Fibroblast of villous mesenchyme (primary cell): ENCODE measurements around the gene TEX38. TPM values are rescaled to one million over a fixed set of nuclear protein-coding genes. Genes with fewer than 3 reads are reported as not detected.

Source experiments
- DNase-seq: peaks from one replicate; pipeline ENCODE4 v3.0.0-alpha.2; 2010; ENCODE audit warnings: low read depth
- H3K4me3 ChIP-seq: 2 replicates; pipeline ENCODE4 v1.5.1; 2011; ENCODE audit warnings: low read depth, mild to moderate bottlenecking, low read length
- total RNA-seq: library from RNA; depleted of rRNA; stranded (reverse); fragments of >200 nt; gene quantifications from 2 replicates; pipeline ENCODE4 v1.2.3, GENCODE V29; 2012
- TF ChIP-seq, protein P1 (sequence below): IDR thresholded peaks from 2 replicates; pipeline ENCODE4 v1.5.1; 2012; ENCODE audit warnings: low read depth, mild to moderate bottlenecking, low read length; ENCODE audit not compliant: insufficient read depth

TEX38 gene
- under 0.01 TPM in 1 of 2 replicates, not detected in the other for total RNA-seq

GRCh38 chr1:46671554-46671953, at the start of gene TEX38:
TSS of gene TEX38 (plus strand) at chr1:46671854. CDS start at chr1:46671935, 81 bp downstream.
- TF ChIP-seq, protein P1, sequence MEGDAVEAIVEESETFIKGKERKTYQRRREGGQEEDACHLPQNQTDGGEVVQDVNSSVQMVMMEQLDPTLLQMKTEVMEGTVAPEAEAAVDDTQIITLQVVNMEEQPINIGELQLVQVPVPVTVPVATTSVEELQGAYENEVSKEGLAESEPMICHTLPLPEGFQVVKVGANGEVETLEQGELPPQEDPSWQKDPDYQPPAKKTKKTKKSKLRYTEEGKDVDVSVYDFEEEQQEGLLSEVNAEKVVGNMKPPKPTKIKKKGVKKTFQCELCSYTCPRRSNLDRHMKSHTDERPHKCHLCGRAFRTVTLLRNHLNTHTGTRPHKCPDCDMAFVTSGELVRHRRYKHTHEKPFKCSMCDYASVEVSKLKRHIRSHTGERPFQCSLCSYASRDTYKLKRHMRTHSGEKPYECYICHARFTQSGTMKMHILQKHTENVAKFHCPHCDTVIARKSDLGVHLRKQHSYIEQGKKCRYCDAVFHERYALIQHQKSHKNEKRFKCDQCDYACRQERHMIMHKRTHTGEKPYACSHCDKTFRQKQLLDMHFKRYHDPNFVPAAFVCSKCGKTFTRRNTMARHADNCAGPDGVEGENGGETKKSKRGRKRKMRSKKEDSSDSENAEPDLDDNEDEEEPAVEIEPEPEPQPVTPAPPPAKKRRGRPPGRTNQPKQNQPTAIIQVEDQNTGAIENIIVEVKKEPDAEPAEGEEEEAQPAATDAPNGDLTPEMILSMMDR, result no peak
- no peak within 1 kb of the TSS for H3K4me3 ChIP-seq
- no peak for DNase-seq

- no peak overlapping the region for H3K4me3 ChIP-seq
- TF ChIP-seq, protein P1, result no peak
- DNase-seq, result peak; percentile 53
Measured at GRCh38 chr1:46621930-46622329, 49.7 kb upstream of the TEX38 start.

- peak; percentile 59 for DNase-seq
- H3K4me3 ChIP-seq, result no peak overlapping the region
- TF ChIP-seq, protein P1, result peak; percentile 61
Measured at GRCh38 chr1:46622344-46622743, 49.3 kb upstream of the TEX38 start.

DNA sequence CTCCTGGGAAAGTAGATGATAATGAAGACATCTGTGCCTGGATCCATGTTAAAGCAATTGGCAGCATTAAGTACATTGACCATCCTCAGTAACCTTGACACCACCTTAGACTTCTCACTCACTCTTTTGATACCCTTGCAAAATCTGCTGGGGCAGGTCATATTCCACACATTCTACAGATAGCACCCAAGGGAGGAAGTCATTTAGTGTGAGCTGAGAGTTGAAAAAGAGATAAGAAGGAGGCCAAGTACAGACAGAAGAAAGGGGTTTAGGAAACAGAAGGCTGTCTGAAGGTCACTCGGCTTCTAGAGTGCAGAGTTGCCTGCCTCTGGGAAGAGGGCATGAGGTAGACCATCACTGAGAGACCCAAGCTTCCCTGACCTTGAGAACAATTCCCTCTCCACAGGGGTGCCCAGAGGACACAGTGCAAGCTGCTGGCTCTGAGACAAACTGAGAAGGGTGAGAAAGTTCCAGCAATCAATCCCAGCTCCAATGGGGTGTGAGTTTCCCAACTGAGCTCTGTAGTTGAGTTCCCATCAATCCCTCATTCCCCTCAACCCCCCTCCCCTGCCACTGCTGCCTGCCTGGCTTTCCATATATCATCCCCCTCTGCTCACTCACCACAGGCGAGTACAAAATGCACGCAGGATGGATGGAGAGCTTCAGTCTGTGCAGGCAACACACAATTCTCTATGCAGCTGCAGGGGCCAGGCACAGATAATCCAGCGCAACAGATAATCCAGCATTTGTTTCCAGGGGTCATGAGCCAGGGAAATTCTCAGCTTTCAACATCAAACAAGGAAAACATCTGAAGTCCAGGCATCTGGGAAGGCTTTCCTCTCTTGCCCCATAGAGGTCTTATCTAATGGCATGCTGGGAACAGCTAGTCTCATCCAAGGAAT, 47.7 kb upstream of the TEX38 start:
- no peak overlapping the region for H3K4me3 ChIP-seq
- TF ChIP-seq, protein P1, result no peak
- DNase-seq, result peak; percentile 92

- H3K4me3 ChIP-seq, result no peak overlapping the region
- TF ChIP-seq, protein P1, result no peak
- no peak for DNase-seq
Measured at GRCh38 chr1:46630719-46631118, 40.9 kb upstream of the TEX38 start.

DNA sequence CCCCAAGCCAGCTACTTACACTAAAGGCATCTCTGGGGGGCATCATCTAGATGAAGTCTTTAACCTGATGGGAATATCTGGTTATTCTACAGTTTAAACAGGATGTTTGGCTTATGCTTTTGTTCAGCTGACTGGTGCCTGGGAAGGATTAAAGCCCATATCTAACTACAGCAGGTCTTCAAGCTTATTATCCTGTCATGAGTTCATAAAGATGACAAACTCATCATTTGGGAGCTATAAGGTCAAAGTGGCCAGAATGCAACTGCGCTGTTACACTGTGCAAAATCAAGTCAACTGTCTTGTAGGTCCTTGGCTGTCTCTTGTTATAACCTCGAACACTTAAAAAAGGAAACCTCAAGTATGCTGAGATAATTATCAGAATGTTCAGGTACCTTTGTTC, 36.4 kb upstream of the TEX38 start:
- no peak overlapping the region for H3K4me3 ChIP-seq
- TF ChIP-seq, protein P1, result no peak
- no peak for DNase-seq
